Activated T-cell treated with anti-CD3 and anti-CD28 coated beads, Interleukin-2, amount 50 U/mL, for 4 hours (primary cell): Measurements from ENCODE around the gene SCG3. TPM values are rescaled to one million over a fixed set of nuclear protein-coding genes. Genes with fewer than 3 reads are reported as not detected.

Experiments
- ATAC-seq, 2 donors: fragments of 200-7000 bp; cut with Tn5 transposase; one replicate each; pipeline ENCODE4 v1.10.0; 2021
- DNase-seq: peaks from one replicate; pipeline ENCODE4 v3.0.0-alpha.2; 2020
- H3K27me3 Mint-ChIP-seq: one replicate; pipeline ENCODE4 v1.8.0; 2021; ENCODE audit warnings: low read depth, mixed read lengths
- H3K36me3 Mint-ChIP-seq: one replicate; pipeline ENCODE4 v1.8.0; 2022; ENCODE audit warnings: mixed read lengths; ENCODE audit not compliant: insufficient read depth
- H3K4me1 Mint-ChIP-seq: one replicate; pipeline ENCODE4 v1.8.0; 2021; ENCODE audit warnings: low read depth, mixed read lengths
- H3K4me3 Mint-ChIP-seq: one replicate; pipeline ENCODE4 v1.8.0; 2021; ENCODE audit warnings: mild to moderate bottlenecking, moderate library complexity, mixed read lengths
- H3K9me3 Mint-ChIP-seq: one replicate; pipeline ENCODE4 v1.8.0; 2021; ENCODE audit warnings: mixed read lengths
- total RNA-seq, 3 donors: library from RNA; stranded (reverse); gene quantifications; one replicate each; pipeline ENCODE4 v1.2.1, GENCODE V29; 2021

Gene SCG3
- total RNA-seq, 3 donors from 2014 or later: not detected

- Mint-ChIP-seq H3K36me3 (no peaks in the 10 kb centered on the region), H3K4me1 (no peaks in the 10 kb centered on the region), H3K4me3 (no peak overlapping the region), H3K27me3 (peaks cover 16% of the 10 kb centered on the region), H3K9me3 (no peaks in the 10 kb centered on the region)
- DNase-seq: no peak
- no peak for ATAC-seq
These were observed 11.9 kb upstream of the SCG3 start for GRCh38 chr15:51669381-51669780.

GRCh38 chr15:51672155-51672687 lies 9.1 kb upstream of the SCG3 start:
- ATAC-seq (no peak), DNase-seq (no peak)
- H3K9me3 Mint-ChIP-seq: no peaks in the 10 kb centered on the region
- H3K27me3 Mint-ChIP-seq: peaks cover 17% of the 10 kb centered on the region
- H3K36me3 Mint-ChIP-seq: no peaks in the 10 kb centered on the region
- no peak overlapping the region for H3K4me3 Mint-ChIP-seq
- no peaks in the 10 kb centered on the region for H3K4me1 Mint-ChIP-seq

- no peaks in the 10 kb centered on the region for H3K36me3 Mint-ChIP-seq
- no peaks in the 10 kb centered on the region for H3K4me1 Mint-ChIP-seq
- no peak overlapping the region for H3K4me3 Mint-ChIP-seq
- no peak for DNase-seq
- H3K9me3 Mint-ChIP-seq: no peaks in the 10 kb centered on the region
- ATAC-seq: no peak
- peaks cover 17% of the 10 kb centered on the region for H3K27me3 Mint-ChIP-seq
These were observed 8.1 kb upstream of the SCG3 start for GRCh38 chr15:51672913-51673857.

GRCh38 chr15:51675234-51675633 lies 6.1 kb upstream of the SCG3 start:
- Mint-ChIP-seq H3K4me1 (no peaks in the 10 kb centered on the region), H3K4me3 (no peak overlapping the region), H3K9me3 (no peaks in the 10 kb centered on the region), H3K27me3 (peaks cover 23% of the 10 kb centered on the region), H3K36me3 (no peaks in the 10 kb centered on the region)
- ATAC-seq (no peak), DNase-seq (no peak)

- DNase-seq (no peak), ATAC-seq (no peak)
- no peaks in the 10 kb centered on the region for H3K36me3 Mint-ChIP-seq
- H3K27me3 Mint-ChIP-seq: peaks cover 37% of the 10 kb centered on the region
- peaks cover 6% of the 10 kb centered on the region for H3K4me1 Mint-ChIP-seq
- no peak overlapping the region for H3K4me3 Mint-ChIP-seq
- no peaks in the 10 kb centered on the region for H3K9me3 Mint-ChIP-seq
These were observed 4.3 kb upstream of the SCG3 start for GRCh38 chr15:51677021-51677420.

GRCh38 chr15:51677452-51677851 lies 3.9 kb upstream of the SCG3 start:
- ATAC-seq: no peak
- Mint-ChIP-seq H3K27me3 (peaks cover 37% of the 10 kb centered on the region), H3K36me3 (no peaks in the 10 kb centered on the region), H3K9me3 (no peaks in the 10 kb centered on the region), H3K4me1 (peaks cover 6% of the 10 kb centered on the region), H3K4me3 (no peak overlapping the region)
- DNase-seq: no peak

GRCh38 chr15:51678096-51678495 lies 3.2 kb upstream of the SCG3 start:
- H3K9me3 Mint-ChIP-seq: no peaks in the 10 kb centered on the region
- H3K36me3 Mint-ChIP-seq: no peaks in the 10 kb centered on the region
- DNase-seq (no peak), ATAC-seq (no peak)
- H3K4me3 Mint-ChIP-seq: no peak overlapping the region
- peaks cover 6% of the 10 kb centered on the region for H3K4me1 Mint-ChIP-seq
- peaks cover 43% of the 10 kb centered on the region for H3K27me3 Mint-ChIP-seq

- ATAC-seq (no peak), DNase-seq (no peak)
- H3K9me3 Mint-ChIP-seq: no peaks in the 10 kb centered on the region
- H3K27me3 Mint-ChIP-seq: peaks cover 62% of the 10 kb centered on the region
- H3K36me3 Mint-ChIP-seq: no peaks in the 10 kb centered on the region
- H3K4me1 Mint-ChIP-seq: peaks cover 6% of the 10 kb centered on the region
- no peak overlapping the region for H3K4me3 Mint-ChIP-seq
These were observed 982 bp upstream of the SCG3 start for GRCh38 chr15:51680321-51680720.

- Mint-ChIP-seq H3K36me3 (no peaks in the 10 kb centered on the region), H3K27me3 (peaks cover 37% of the 10 kb centered on the region), H3K4me1 (peaks cover 14% of the 10 kb centered on the region), H3K9me3 (no peaks in the 10 kb centered on the region), H3K4me3 (no peak overlapping the region)
- ATAC-seq: no peak
- no peak for DNase-seq
These were observed 6.3 kb downstream of the SCG3 start for GRCh38 chr15:51687565-51687964.

- Mint-ChIP-seq H3K4me3 (no peak overlapping the region), H3K9me3 (no peaks in the 10 kb centered on the region), H3K36me3 (no peaks in the 10 kb centered on the region), H3K27me3 (peaks cover 29% of the 10 kb centered on the region), H3K4me1 (peaks cover 17% of the 10 kb centered on the region)
- no peak for DNase-seq
- no peak for ATAC-seq
These were observed 7.6 kb downstream of the SCG3 start for GRCh38 chr15:51688863-51689262.

GRCh38 chr15:51692154-51692553 lies 10.9 kb downstream of the SCG3 start:
- Mint-ChIP-seq H3K36me3 (no peaks in the 10 kb centered on the region), H3K9me3 (no peaks in the 10 kb centered on the region), H3K27me3 (peaks cover 8% of the 10 kb centered on the region), H3K4me1 (peaks cover 17% of the 10 kb centered on the region), H3K4me3 (no peak overlapping the region)
- no peak for ATAC-seq
- no peak for DNase-seq

GRCh38 chr15:51696566-51696965 lies 15.3 kb downstream of the SCG3 start:
- peaks cover 19% of the 10 kb centered on the region for H3K27me3 Mint-ChIP-seq
- peaks cover 13% of the 10 kb centered on the region for H3K4me1 Mint-ChIP-seq
- DNase-seq (no peak), ATAC-seq (no peak)
- H3K4me3 Mint-ChIP-seq: no peak overlapping the region
- no peaks in the 10 kb centered on the region for H3K9me3 Mint-ChIP-seq
- no peaks in the 10 kb centered on the region for H3K36me3 Mint-ChIP-seq

- ATAC-seq (no peak), DNase-seq (no peak)
- Mint-ChIP-seq H3K4me3 (no peak overlapping the region), H3K27me3 (peaks cover 19% of the 10 kb centered on the region), H3K4me1 (peaks cover 7% of the 10 kb centered on the region), H3K36me3 (no peaks in the 10 kb centered on the region), H3K9me3 (no peaks in the 10 kb centered on the region)
These were observed 15.9 kb downstream of the SCG3 start for GRCh38 chr15:51697163-51697562.

- Mint-ChIP-seq H3K4me3 (no peak overlapping the region), H3K36me3 (no peaks in the 10 kb centered on the region), H3K4me1 (no peaks in the 10 kb centered on the region), H3K27me3 (peaks cover 18% of the 10 kb centered on the region), H3K9me3 (no peaks in the 10 kb centered on the region)
- DNase-seq: no peak
- ATAC-seq: no peak
These were observed 18.1 kb downstream of the SCG3 start for GRCh38 chr15:51699373-51699772.

- ATAC-seq: no peak
- no peaks in the 10 kb centered on the region for H3K4me1 Mint-ChIP-seq
- H3K27me3 Mint-ChIP-seq: peaks cover 24% of the 10 kb centered on the region
- no peak for DNase-seq
- no peaks in the 10 kb centered on the region for H3K9me3 Mint-ChIP-seq
- H3K36me3 Mint-ChIP-seq: no peaks in the 10 kb centered on the region
- no peak overlapping the region for H3K4me3 Mint-ChIP-seq
These were observed 21.4 kb downstream of the SCG3 start for GRCh38 chr15:51702710-51703109.
